MM.1S (cell line): ENCODE data around the gene ARHGAP8.
"Not testable (repeated sequence)": the region's sequence is repeated elsewhere in the genome, so short reads cannot be mapped to it uniquely, and the experiment has no call there.

Source experiments
- CTCF ChIP-seq: fragments of 300-600 bp; sonication (generic); IDR thresholded peaks from 2 replicates; pipeline ENCODE4 v1.5.1; 2016; ENCODE audit warnings: antibody characterized with exemption, low read length, mixed read lengths
- EZH2 ChIP-seq: fragments of 300-600 bp; sonication (generic); optimal IDR thresholded peaks from 2 replicates; pipeline ENCODE3; 2017; ENCODE audit warnings: low read depth, mild to moderate bottlenecking, antibody characterized with exemption, low read length, mixed read lengths

- not testable (repeated sequence) for TF ChIP-seq CTCF, EZH2
Measured at GRCh38 chr22:44799946-44800634, 47.7 kb downstream of the ARHGAP8 start.
